H1 (cell line): ENCODE data around the gene SULF2. TPM values are rescaled to one million over a fixed set of nuclear protein-coding genes. Genes with fewer than 3 reads are reported as not detected.

ENCODE experiments used
- CTCF ChIA-PET: fragments of 300-600 bp; sonication (Branson Sonifier 250); formaldehyde crosslinking; loops from one replicate; lab custom pipeline; 2021; ENCODE audit not compliant: partially characterized antibody; lab: Charles Lee
- POLR2A ChIA-PET: fragments of 300-600 bp; sonication (Branson Sonifier 250); formaldehyde crosslinking; loops from one replicate; lab custom pipeline; 2021; ENCODE audit warnings: inconsistent platforms; ENCODE audit not compliant: partially characterized antibody; lab: Charles Lee
- DNase-seq, 2 experiments: peaks; one replicate each; pipeline versions ENCODE4 v3.0.0 to v3.0.0-alpha.2; 2010 to 2022; ENCODE audit warnings: low spot score in 2 of 2, low read depth in 1 of 2, mixed read lengths in 1 of 2
- FAIRE-seq: peaks from 2 replicates; lab custom pipeline; 2011; peaks lifted over from hg19 to GRCh38; lab: Jason Lieb, UNC
- H2AFZ ChIP-seq: 2 replicates; pipeline ENCODE4 v1.8.1; 2012; ENCODE audit warnings: low read length, inconsistent platforms
- H2AK5ac ChIP-seq: 2 replicates; pipeline ENCODE4 v1.6.1; 2013; ENCODE audit warnings: low read depth, low read length
- H2BK120ac ChIP-seq: replicated peaks from 2 replicates; pipeline ENCODE3; 2013; ENCODE audit warnings: low read depth, low read length, inconsistent platforms
- H2BK12ac ChIP-seq: 2 replicates; pipeline ENCODE4 v1.6.1; 2013; ENCODE audit warnings: low read depth, low read length
- H2BK15ac ChIP-seq: 2 replicates; pipeline ENCODE4 v1.6.1; 2013; ENCODE audit warnings: low read length
- H2BK20ac ChIP-seq: 2 replicates; pipeline ENCODE4 v1.6.1; 2013; ENCODE audit warnings: low read length
- H2BK5ac ChIP-seq: 2 replicates; pipeline ENCODE4 v1.6.1; 2013; ENCODE audit warnings: low read depth, low read length
- H3K14ac ChIP-seq: 2 replicates; pipeline ENCODE4 v1.6.1; 2013; ENCODE audit warnings: inconsistent platforms; ENCODE audit not compliant: insufficient read length
- H3K18ac ChIP-seq: 2 replicates; pipeline ENCODE4 v1.6.1; 2013; ENCODE audit warnings: low read length; ENCODE audit errors: extremely low read depth
- H3K23ac ChIP-seq: 2 replicates; pipeline ENCODE4 v1.6.1; 2013; ENCODE audit warnings: inconsistent platforms; ENCODE audit not compliant: insufficient read length
- H3K23me2 ChIP-seq: 2 replicates; pipeline ENCODE4 v1.6.1; 2013; ENCODE audit warnings: low read depth, low read length
- H3K27ac ChIP-seq: 2 replicates; pipeline ENCODE4 v1.6.1; 2011; ENCODE audit warnings: low read depth, low read length, inconsistent platforms
- H3K27me3 ChIP-seq, 4 experiments: replicated peaks in 1 of 4; 1 replicate in 1 of 4; 2 replicates in 3 of 4; pipeline versions ENCODE4 v1.6.1 to v1.8.1; 2011 to 2013; ENCODE audit warnings: low read length in 3 of 4, mild to moderate bottlenecking in 3 of 4, inconsistent platforms in 2 of 4, mixed read lengths in 2 of 4, moderate library complexity in 1 of 4; ENCODE audit not compliant: control insufficient read depth in 3 of 4, insufficient read depth in 3 of 4; ENCODE audit errors: extremely low read depth in 1 of 4
- H3K36me3 ChIP-seq, 4 experiments: 2 replicates each; pipeline versions ENCODE4 v1.6.1 to v1.8.1; 2011 to 2013; ENCODE audit warnings: mild to moderate bottlenecking in 4 of 4, low read length in 3 of 4, moderate library complexity in 2 of 4, control low read depth in 1 of 4, inconsistent platforms in 1 of 4; ENCODE audit not compliant: insufficient read depth in 4 of 4, control insufficient read depth in 2 of 4
- H3K4ac ChIP-seq: replicated peaks from 2 replicates; pipeline ENCODE3; 2013; ENCODE audit warnings: low read length, low read depth, mixed read lengths, inconsistent platforms; ENCODE audit not compliant: insufficient read length
- H3K4me1 ChIP-seq, 4 experiments: replicated peaks in 1 of 4; 1 replicate in 1 of 4; 2 replicates in 3 of 4; pipeline versions ENCODE4 v1.6.1 to v1.8.1; 2011 to 2013; ENCODE audit warnings: low read length in 3 of 4, inconsistent platforms in 2 of 4, mixed read lengths in 1 of 4; ENCODE audit not compliant: insufficient read depth in 4 of 4, control insufficient read depth in 3 of 4
- H3K4me2 ChIP-seq, 2 experiments: 2 replicates each; pipeline versions ENCODE4 v1.6.1 to v1.8.1; 2011 to 2013; ENCODE audit warnings: low read depth in 2 of 2, low read length in 2 of 2, control low read depth in 1 of 2, inconsistent platforms in 1 of 2, mild to moderate bottlenecking in 1 of 2; ENCODE audit not compliant: insufficient read depth in 1 of 2
- H3K4me3 ChIP-seq, 4 experiments: fragments of 200-600, 300-600 bp in 1 of 4; sonication (generic), shearing (Covaris generic), sonication (Bioruptor Twin) in 1 of 4; 2 replicates each; pipeline versions ENCODE4 v1.5.1 to v1.8.1; 2011 to 2016; ENCODE audit warnings: low read length in 4 of 4, low read depth in 3 of 4, control low read depth in 2 of 4, inconsistent platforms in 2 of 4, mild to moderate bottlenecking in 2 of 4, mixed read lengths in 1 of 4, moderate library complexity in 1 of 4; ENCODE audit not compliant: insufficient read depth in 2 of 4; ENCODE audit errors: extremely low read depth in 1 of 4
- H3K56ac ChIP-seq: replicated peaks from 2 replicates; pipeline ENCODE3; 2013; ENCODE audit warnings: low read depth, mild to moderate bottlenecking, mixed read lengths, low read length, inconsistent platforms; ENCODE audit not compliant: insufficient read length
- H3K79me1 ChIP-seq: 2 replicates; pipeline ENCODE4 v1.6.1; 2013; ENCODE audit warnings: low read depth, low read length, control low read depth
- H3K79me2 ChIP-seq, 2 experiments: 2 replicates each; pipeline versions ENCODE4 v1.6.1 to v1.8.1; 2012 to 2013; ENCODE audit warnings: low read length in 2 of 2, mild to moderate bottlenecking in 2 of 2, inconsistent platforms in 1 of 2; ENCODE audit not compliant: insufficient read depth in 2 of 2, control insufficient read depth in 1 of 2
- H3K9ac ChIP-seq, 4 experiments: replicated peaks in 1 of 4; 1 replicate in 1 of 4; 2 replicates in 3 of 4; pipeline versions ENCODE4 v1.6.1 to v1.8.1; 2011 to 2013; ENCODE audit warnings: low read depth in 3 of 4, low read length in 3 of 4, control low read depth in 2 of 4, mild to moderate bottlenecking in 2 of 4, moderate library complexity in 2 of 4, inconsistent platforms in 1 of 4; ENCODE audit errors: extremely low read depth in 1 of 4
- H3K9me3 ChIP-seq, 2 experiments: 2 replicates each; pipeline versions ENCODE4 v1.6.1 to v1.8.1; 2012 to 2013; ENCODE audit warnings: mild to moderate bottlenecking in 2 of 2, moderate library complexity in 2 of 2, control low read depth in 1 of 2, inconsistent platforms in 1 of 2, low read depth in 1 of 2, low read length in 1 of 2, mixed read lengths in 1 of 2; ENCODE audit not compliant: insufficient read depth in 2 of 2
- H4K20me1 ChIP-seq, 2 experiments: replicated peaks in 1 of 2; 2 replicates each; pipeline versions ENCODE3 to v1.8.1; 2011 to 2013; ENCODE audit warnings: inconsistent platforms in 2 of 2, low read length in 2 of 2, mild to moderate bottlenecking in 1 of 2; ENCODE audit not compliant: insufficient read depth in 2 of 2, control insufficient read depth in 1 of 2
- H4K5ac ChIP-seq: 2 replicates; pipeline ENCODE4 v1.6.1; 2013; ENCODE audit warnings: low read length, low read depth, mixed read lengths, inconsistent platforms; ENCODE audit not compliant: insufficient read length
- H4K8ac ChIP-seq: 2 replicates; pipeline ENCODE4 v1.8.0; 2013; ENCODE audit warnings: mild to moderate bottlenecking, moderate library complexity, low read length, inconsistent platforms; ENCODE audit not compliant: insufficient read depth; ENCODE audit errors: extremely low read depth
- H4K91ac ChIP-seq: replicated peaks from 2 replicates; pipeline ENCODE3; 2013; ENCODE audit warnings: low read length, mixed read lengths, inconsistent platforms; ENCODE audit not compliant: insufficient read length
- CBX5 ChIP-seq: fragments of 300-800, 300-1000 bp; sonication (generic); IDR thresholded peaks from 2 replicates; pipeline ENCODE4 v1.7.1; 2016; ENCODE audit warnings: antibody characterized with exemption, low read length, low read depth
- KDM4A ChIP-seq: IDR thresholded peaks from one replicate; pipeline ENCODE4 v1.7.1; 2012; ENCODE audit warnings: low read depth, mild to moderate bottlenecking, moderate library complexity, low read length, inconsistent platforms; ENCODE audit not compliant: severe bottlenecking
- KDM5A ChIP-seq: fragments of 200-600 bp; IDR thresholded peaks from 2 replicates; pipeline ENCODE4 v1.7.1; 2012; ENCODE audit warnings: mild to moderate bottlenecking, low read length, inconsistent platforms, mixed read lengths
- RFX5 ChIP-seq: IDR thresholded peaks from 2 replicates; pipeline ENCODE4 v1.6.1; 2011; ENCODE audit warnings: low read depth, low read length, improper control_type of control experiment, borderline replicate concordance
- SIN3A ChIP-seq, 2 experiments: IDR thresholded peaks in 1 of 2; conservative IDR thresholded peaks in 1 of 2; 2 replicates each; pipeline ENCODE4 v1.6.1; 2011 to 2012; ENCODE audit warnings: low read length in 2 of 2, improper control_type of control experiment in 1 of 2, low read depth in 1 of 2, mild to moderate bottlenecking in 1 of 2
- WGBS, 2 experiments: shearing (Covaris generic) in 1 of 2; methylation state at CpG; one replicate each; pipeline versions ENCODE4 v1.1.6 to v1.1.7; 2013 to 2015; ENCODE audit warnings: low lambda C conversion rate in 2 of 2, mixed read lengths in 2 of 2, inconsistent platforms in 1 of 2, low coverage in 1 of 2, missing lambda C conversion rate in 1 of 2; ENCODE audit not compliant: insufficient replicate concordance in 2 of 2, insufficient coverage in 1 of 2, insufficient read length in 1 of 2; ENCODE audit errors: extremely low coverage in 1 of 2, missing lambda C conversion rate in 1 of 2; 5-methylcytosine and 5-hydroxymethylcytosine counted together
- polyA plus RNA-seq, 7 experiments: library from polyadenylated mRNA; depleted of rRNA in 3 of 7; stranded (reverse) in 5 of 7; unstranded in 2 of 7; fragments of >200 nt in 5 of 7; fragments of 200-250 nt in 2 of 7; gene quantifications; 1 replicate in 5 of 7; 2 replicates in 1 of 7; 4 replicates in 1 of 7; pipeline versions ENCODE4 v1.2.1 to v1.2.3, GENCODE V29; 2011 to 2013; ENCODE audit warnings: missing spikeins in 2 of 7, mixed read lengths in 2 of 7
- total RNA-seq: library from RNA; stranded (reverse); fragmentation: NEBNext Ultra II Directional; extraction: Animal tissue kit (Norgen Biotek cat#: 25700); gene quantifications from 2 replicates; pipeline ENCODE4 v1.2.1, GENCODE V29; 2021

SULF2 gene
- total and polyA plus RNA-seq, 2 of the 8 experiments (the other 6 are each of a cell fraction or from before 2014, with no cell fraction given) = 15.7 to 28.2 TPM

DNA sequence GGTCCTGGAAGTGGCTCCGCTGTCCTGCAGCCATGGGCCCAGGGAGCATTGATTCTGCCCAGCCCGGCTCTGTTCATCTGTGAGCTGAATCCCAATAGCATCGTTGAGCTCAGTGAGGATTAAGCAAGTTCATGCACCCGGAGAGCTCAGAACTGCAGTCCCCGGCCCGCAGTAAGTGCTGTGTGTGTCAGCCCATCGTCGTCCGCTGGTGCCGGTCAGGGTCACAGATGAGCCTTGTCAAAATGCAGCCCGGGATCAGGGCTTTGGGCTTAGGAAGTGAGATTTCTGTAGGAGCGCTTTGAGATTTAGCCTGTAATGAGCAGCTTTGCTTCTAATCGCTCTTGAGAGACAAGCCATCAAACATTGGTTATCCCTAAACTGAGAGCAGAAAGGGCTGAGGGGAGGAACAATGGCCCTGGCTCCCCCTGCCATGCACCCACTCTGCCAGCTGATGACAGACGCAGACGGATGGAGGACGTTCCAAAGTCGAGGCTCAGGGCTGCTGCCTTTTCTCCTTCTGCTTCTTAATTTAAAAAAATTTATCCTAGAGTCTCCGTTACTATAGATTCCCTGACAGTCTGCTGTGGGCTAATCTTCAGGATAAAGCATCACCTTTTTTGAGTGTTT, 25.6 kb upstream of the SULF2 start:
- Histone ChIP-seq H4K8ac (no peak overlapping the region), H2BK12ac (no peak overlapping the region), H3K9ac (no peak overlapping the region), H2BK120ac (no peak overlapping the region), H3K4ac (no peak overlapping the region), H3K18ac (no peak overlapping the region), H2BK5ac (no peak overlapping the region), H4K5ac (no peak overlapping the region), H4K91ac (no peak overlapping the region), H3K27ac (no peak overlapping the region), H3K27me3 (peaks cover 0 to 6% (median 2%) of the 10 kb centered on the region in 4 experiments; a peak in 4 of 7 replicates), H3K36me3 (no peaks in the 10 kb centered on the region), H3K4me3 (no peak overlapping the region), H3K79me2 (no peaks in the 10 kb centered on the region), H2AFZ (no peak overlapping the region), H3K79me1 (no peaks in the 10 kb centered on the region), H3K56ac (no peak overlapping the region), H3K14ac (no peak overlapping the region), H2BK20ac (no peak overlapping the region), H4K20me1 (no peaks in the 10 kb centered on the region), H3K23me2 (no peaks in the 10 kb centered on the region), H3K23ac (no peak overlapping the region), H2AK5ac (no peak overlapping the region), H3K9me3 (no peaks in the 10 kb centered on the region), H3K4me1 (peaks cover 0 to 7% (median 0%) of the 10 kb centered on the region in 4 experiments; a peak in 3 of 7 replicates), H3K4me2 (no peak overlapping the region), H2BK15ac (no peak overlapping the region)
- no peak for DNase-seq
- POLR2A ChIA-PET = interaction anchor here (1.0 kb wide), 1 partner anchor 8 kb away, joined by 3 read pairs; no protein-coding TSS in a partner anchor
- CTCF ChIA-PET = no interaction called here
- TF ChIP-seq RFX5 (no peak), CBX5 (no peak), KDM4A (no peak), KDM5A (no peak), SIN3A (conservative IDR thresholded peaks at IDR 0.05 in 1 of 2, IDR thresholded peaks at IDR 0.05 in 1 of 2; ENCODE audit: low read depth in 1 of 2, low read length in 2 of 2) (no peak)
- 93% methylated on average over 18 of the region's 18 CpGs; no CpG with 5 or more reads in 1 of the 2 experiments for WGBS, 2 experiments
- FAIRE-seq = no peak
